Mononuclear cell (primary cell): ENCODE results near the gene SFXN2. TPM values are rescaled to one million over a fixed set of nuclear protein-coding genes. Genes with fewer than 3 reads are reported as not detected.
A peak's percentile ranks its signal among the peaks of the same experiment; 100 is the strongest.
"Not testable (repeated sequence)": the region's sequence is repeated elsewhere in the genome, so short reads cannot be mapped to it uniquely, and the experiment has no call there.

Experiments used
- H3K27me3 ChIP-seq: 2 replicates; pipeline ENCODE4 v1.6.0; 2011; ENCODE audit warnings: low read length, control low read depth; ENCODE audit not compliant: insufficient read depth
- H3K4me1 ChIP-seq: 2 replicates; pipeline ENCODE4 v1.5.1; 2011; ENCODE audit warnings: mild to moderate bottlenecking, low read length, control low read depth; ENCODE audit not compliant: insufficient read depth
- H3K4me3 ChIP-seq: 2 replicates; pipeline ENCODE4 v1.5.1; 2011; ENCODE audit warnings: mild to moderate bottlenecking, low read length, moderate library complexity
- H3K9me3 ChIP-seq: 2 replicates; pipeline ENCODE4 v1.5.1; 2011; ENCODE audit warnings: low read depth, mild to moderate bottlenecking, control low read depth, low read length
- total RNA-seq: library from RNA; depleted of rRNA; stranded (reverse); fragments of >200 nt; gene quantifications from one replicate; pipeline ENCODE4 v1.2.3, GENCODE V29; 2012

Gene SFXN2
- total RNA-seq, 1 donor: 2.2 TPM

DNA sequence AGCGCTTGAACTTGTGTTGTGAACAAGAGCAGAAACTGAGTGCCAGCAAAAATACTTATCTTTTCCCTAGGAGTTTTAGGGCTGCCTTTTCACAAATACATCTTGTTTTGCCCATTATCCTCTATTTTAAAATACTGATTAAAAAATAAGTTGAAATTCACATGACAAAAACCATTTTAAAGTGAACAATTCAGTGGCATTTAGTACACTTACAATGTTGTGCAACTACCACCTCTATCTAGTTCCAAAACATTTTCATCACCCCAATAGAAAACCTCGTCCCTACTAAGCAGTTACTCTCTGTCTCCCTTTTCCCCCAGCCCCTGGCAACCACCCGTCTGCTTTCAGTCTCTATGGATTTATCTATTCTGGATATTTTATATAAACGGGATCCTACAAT lies 30.7 kb downstream of the SFXN2 start:
- Histone ChIP-seq H3K9me3 (no peaks in the 10 kb centered on the region), H3K4me3 (peak overlapping the region; percentile 82)

GRCh38 chr10:102752266-102752930 lies 38.0 kb downstream of the SFXN2 start:
- Histone ChIP-seq H3K4me3 (no peak overlapping the region), H3K9me3 (no peaks in the 10 kb centered on the region), H3K27me3 (no peaks in the 10 kb centered on the region), H3K4me1 (peaks cover 23% of the 10 kb centered on the region)

More for the DNA sequence above, 30.7 kb downstream of the SFXN2 start:
- H3K4me1 ChIP-seq: peaks cover 26% of the 10 kb centered on the region
- H3K27me3 ChIP-seq: no peaks in the 10 kb centered on the region

- Histone ChIP-seq H3K4me1 (peaks cover 25% of the 10 kb centered on the region), H3K9me3 (no peaks in the 10 kb centered on the region), H3K4me3 (no peak overlapping the region), H3K27me3 (no peaks in the 10 kb centered on the region)
Measured at GRCh38 chr10:102752934-102753664, 38.7 kb downstream of the SFXN2 start.

GRCh38 chr10:102753718-102754117 lies 39.3 kb downstream of the SFXN2 start:
- Histone ChIP-seq H3K4me1 (peaks cover 25% of the 10 kb centered on the region), H3K27me3 (no peaks in the 10 kb centered on the region), H3K9me3 (no peaks in the 10 kb centered on the region), H3K4me3 (no peak overlapping the region)

GRCh38 chr10:102757323-102757722 lies 42.9 kb downstream of the SFXN2 start:
- H3K9me3 ChIP-seq: no peaks in the 10 kb centered on the region
- no peak overlapping the region for H3K4me3 ChIP-seq
- no peaks in the 10 kb centered on the region for H3K27me3 ChIP-seq
- peaks cover 20% of the 10 kb centered on the region for H3K4me1 ChIP-seq

GRCh38 chr10:102758240-102758932 lies 44.0 kb downstream of the SFXN2 start:
- Histone ChIP-seq H3K4me3 (no peak overlapping the region), H3K27me3 (no peaks in the 10 kb centered on the region), H3K9me3 (no peaks in the 10 kb centered on the region), H3K4me1 (peaks cover 9% of the 10 kb centered on the region)

GRCh38 chr10:102758933-102759262 lies 44.5 kb downstream of the SFXN2 start:
- H3K27me3 ChIP-seq, H3K4me1 ChIP-seq, H3K4me3 ChIP-seq, H3K9me3 ChIP-seq: not testable (repeated sequence)

GRCh38 chr10:102759497-102760210 lies 45.2 kb downstream of the SFXN2 start:
- peaks cover 9% of the 10 kb centered on the region for H3K4me1 ChIP-seq
- H3K27me3 ChIP-seq: no peaks in the 10 kb centered on the region
- no peaks in the 10 kb centered on the region for H3K9me3 ChIP-seq
- H3K4me3 ChIP-seq: no peak overlapping the region

GRCh38 chr10:102761981-102762380 lies 47.5 kb downstream of the SFXN2 start:
- H3K4me1 ChIP-seq: peaks cover 6% of the 10 kb centered on the region
- no peaks in the 10 kb centered on the region for H3K9me3 ChIP-seq
- H3K4me3 ChIP-seq: no peak overlapping the region
- no peaks in the 10 kb centered on the region for H3K27me3 ChIP-seq

GRCh38 chr10:102762401-102763015 lies 48.1 kb downstream of the SFXN2 start:
- no peaks in the 10 kb centered on the region for H3K9me3 ChIP-seq
- peaks cover 1% of the 10 kb centered on the region for H3K4me1 ChIP-seq
- no peak overlapping the region for H3K4me3 ChIP-seq
- no peaks in the 10 kb centered on the region for H3K27me3 ChIP-seq

DNA sequence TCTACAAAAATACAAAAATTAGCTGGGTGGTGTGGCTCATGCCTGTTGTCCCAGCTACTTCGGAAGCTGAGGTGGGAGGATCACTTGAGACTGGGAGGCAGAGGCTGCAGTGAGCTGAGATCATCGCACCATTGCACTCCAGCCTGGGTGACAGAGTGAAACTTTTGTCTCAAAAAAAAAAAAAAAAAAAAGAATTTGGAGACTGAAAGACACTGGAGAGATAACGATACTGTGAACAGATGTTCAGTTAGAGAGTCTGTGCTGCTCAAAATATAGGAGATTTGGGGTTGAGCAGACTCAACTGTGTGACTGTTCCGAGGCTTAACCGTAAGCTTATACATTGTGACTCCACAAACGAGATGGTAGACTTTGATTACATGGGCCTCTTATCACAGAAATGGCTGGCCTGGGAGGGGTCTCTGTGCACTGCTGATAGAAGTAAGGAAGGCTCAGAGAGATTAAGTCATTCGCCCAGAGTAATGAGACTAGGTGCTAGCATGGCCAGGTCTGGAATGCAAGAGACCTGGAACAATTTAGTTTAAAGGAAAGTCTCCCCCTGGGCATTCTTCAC lies 48.7 kb downstream of the SFXN2 start:
- Histone ChIP-seq H3K4me1 (no peaks in the 10 kb centered on the region), H3K4me3 (no peak overlapping the region), H3K9me3 (no peaks in the 10 kb centered on the region), H3K27me3 (no peaks in the 10 kb centered on the region)

DNA sequence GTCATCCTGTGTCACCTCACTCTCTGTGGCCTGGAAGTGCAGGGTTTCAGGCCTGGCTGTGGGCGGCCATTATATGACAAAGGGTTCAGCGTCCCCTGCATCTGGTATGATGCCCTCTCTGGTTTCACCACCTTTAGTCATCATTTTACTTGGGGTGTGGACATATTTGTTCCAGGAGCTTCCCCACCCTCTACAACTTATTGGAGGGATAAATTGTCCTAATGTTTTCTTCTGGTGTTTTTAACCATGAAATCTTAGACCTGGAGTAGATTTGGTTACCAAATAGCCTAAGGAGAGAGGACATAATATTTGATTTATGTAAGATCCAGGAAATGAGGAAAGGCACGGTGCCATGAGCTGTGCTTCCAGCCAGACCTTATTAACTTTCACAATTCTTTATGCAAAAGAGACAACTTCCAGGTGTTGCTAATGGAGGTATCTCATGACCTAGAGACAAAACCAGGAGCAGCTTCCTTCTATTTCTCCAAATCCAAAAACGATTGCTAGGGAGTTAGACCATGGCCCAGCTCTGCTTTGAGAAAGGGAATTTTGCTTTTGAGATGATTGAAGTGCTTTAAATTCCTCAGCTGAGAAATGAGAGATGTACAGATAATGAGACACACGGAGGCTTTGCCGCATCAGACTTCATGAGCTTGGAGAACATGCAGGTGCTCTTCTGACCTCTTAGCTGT lies 50.2 kb downstream of the SFXN2 start:
- Histone ChIP-seq H3K9me3 (no peaks in the 10 kb centered on the region), H3K4me1 (no peaks in the 10 kb centered on the region), H3K27me3 (no peaks in the 10 kb centered on the region), H3K4me3 (no peak overlapping the region)

DNA sequence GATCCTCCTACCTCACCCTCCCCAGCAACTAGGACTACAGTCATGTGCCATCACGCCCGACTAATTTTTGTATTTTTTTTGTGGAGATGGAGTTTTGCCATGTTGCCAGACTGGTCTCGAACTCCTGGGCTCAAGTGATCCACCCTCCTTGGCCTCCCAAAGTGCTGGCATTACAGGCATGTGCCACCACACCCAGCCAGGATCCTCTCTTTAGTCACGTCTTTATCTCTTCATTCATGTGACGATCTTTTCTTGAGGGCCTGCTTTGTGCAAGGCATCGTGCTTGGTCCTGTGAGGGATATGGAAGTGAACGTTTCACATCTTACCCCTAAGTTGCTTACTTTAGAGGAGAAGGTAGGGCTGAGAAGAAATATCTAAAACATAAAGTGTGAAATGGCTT lies 50.9 kb downstream of the SFXN2 start:
- H3K9me3 ChIP-seq: no peaks in the 10 kb centered on the region
- no peak overlapping the region for H3K4me3 ChIP-seq
- no peaks in the 10 kb centered on the region for H3K4me1 ChIP-seq
- H3K27me3 ChIP-seq: no peaks in the 10 kb centered on the region
